Astrocyte (in vitro differentiated cells and primary cell): ENCODE measurements around the gene TBX21.

Experiments used
- EZH2 ChIP-seq: IDR thresholded peaks from 2 replicates; pipeline ENCODE4 v1.6.1; 2012; ENCODE audit warnings: mild to moderate bottlenecking, low read length, inconsistent platforms; ENCODE audit not compliant: insufficient read depth
- TF ChIP-seq, protein P1 (sequence below): IDR thresholded peaks from 2 replicates; pipeline ENCODE4 v1.5.1; 2011; ENCODE audit warnings: low read depth, mild to moderate bottlenecking, inconsistent platforms, low read length, moderate library complexity; ENCODE audit not compliant: insufficient read depth

DNA sequence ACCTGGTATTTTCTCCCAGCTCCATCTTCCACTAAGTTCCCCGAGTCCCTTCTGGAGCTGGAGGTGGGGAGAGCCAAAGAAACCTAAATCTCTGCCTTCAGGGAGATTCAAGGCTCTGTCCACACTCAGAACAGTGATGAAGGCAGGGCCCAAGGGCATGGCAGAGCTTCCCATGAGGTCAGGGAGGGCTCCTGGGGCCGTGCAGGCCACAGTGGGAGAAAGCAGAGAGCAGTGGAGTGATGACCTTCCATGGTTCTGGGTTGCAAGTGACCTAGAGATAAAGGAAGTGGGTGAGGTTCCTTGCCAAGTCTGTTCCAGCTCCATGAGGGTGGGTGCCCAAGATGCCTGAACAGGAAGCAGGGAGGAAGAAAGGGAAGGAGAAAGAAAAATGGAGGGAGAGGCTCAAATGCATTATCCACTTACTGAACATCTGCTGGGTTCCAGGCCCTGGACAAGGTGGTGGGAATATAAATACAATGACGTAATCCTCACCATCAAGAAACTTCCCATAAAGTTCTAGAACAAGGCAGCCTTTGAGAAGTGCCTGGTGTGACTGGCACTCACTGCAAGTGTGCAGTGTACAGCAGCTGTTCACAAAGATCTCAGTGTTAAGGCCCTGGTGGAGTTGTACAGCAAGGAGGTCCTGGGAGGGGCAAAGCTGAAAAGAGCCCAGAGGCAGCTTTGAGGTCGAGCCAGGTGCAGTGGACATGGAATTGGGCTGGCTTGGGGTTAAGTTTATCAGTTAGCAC lies 25.8 kb upstream of the TBX21 start:
- TF ChIP-seq, protein P1, sequence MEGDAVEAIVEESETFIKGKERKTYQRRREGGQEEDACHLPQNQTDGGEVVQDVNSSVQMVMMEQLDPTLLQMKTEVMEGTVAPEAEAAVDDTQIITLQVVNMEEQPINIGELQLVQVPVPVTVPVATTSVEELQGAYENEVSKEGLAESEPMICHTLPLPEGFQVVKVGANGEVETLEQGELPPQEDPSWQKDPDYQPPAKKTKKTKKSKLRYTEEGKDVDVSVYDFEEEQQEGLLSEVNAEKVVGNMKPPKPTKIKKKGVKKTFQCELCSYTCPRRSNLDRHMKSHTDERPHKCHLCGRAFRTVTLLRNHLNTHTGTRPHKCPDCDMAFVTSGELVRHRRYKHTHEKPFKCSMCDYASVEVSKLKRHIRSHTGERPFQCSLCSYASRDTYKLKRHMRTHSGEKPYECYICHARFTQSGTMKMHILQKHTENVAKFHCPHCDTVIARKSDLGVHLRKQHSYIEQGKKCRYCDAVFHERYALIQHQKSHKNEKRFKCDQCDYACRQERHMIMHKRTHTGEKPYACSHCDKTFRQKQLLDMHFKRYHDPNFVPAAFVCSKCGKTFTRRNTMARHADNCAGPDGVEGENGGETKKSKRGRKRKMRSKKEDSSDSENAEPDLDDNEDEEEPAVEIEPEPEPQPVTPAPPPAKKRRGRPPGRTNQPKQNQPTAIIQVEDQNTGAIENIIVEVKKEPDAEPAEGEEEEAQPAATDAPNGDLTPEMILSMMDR = no peak
- TF ChIP-seq EZH2 = no peak
